Left kidney (tissue), 1 donor: Measurements from ENCODE around the gene ZNF304. TPM values are rescaled to one million over a fixed set of nuclear protein-coding genes. Genes with fewer than 3 reads are reported as not detected.

Source experiments
- polyA plus RNA-seq: library from polyadenylated mRNA; unstranded; fragments of 120-200 nt; gene quantifications from one replicate; pipeline ENCODE4 v1.2.1, GENCODE V29; 2013; ENCODE audit not compliant: insufficient read length

Gene ZNF304
- polyA plus RNA-seq, 1 donor = 20.0 TPM

Other genes starting within 250 kb of the ZNF304 start
- gene USP29, start 231.3 kb upstream of the ZNF304 start, polyA plus RNA-seq = not detected
- not detected for gene ZIM3, start 206.1 kb upstream of the ZNF304 start, polyA plus RNA-seq
- not detected for gene DUXA, start 183.8 kb upstream of the ZNF304 start, polyA plus RNA-seq
- gene ZNF264, start 159.8 kb upstream of the ZNF304 start, polyA plus RNA-seq = 23.9 TPM
- gene AURKC, start 120.2 kb upstream of the ZNF304 start, polyA plus RNA-seq = 5.1 TPM
- 7.6 TPM for gene ZNF805, start 110.6 kb upstream of the ZNF304 start, polyA plus RNA-seq
- gene ZNF460, start 70.8 kb upstream of the ZNF304 start, polyA plus RNA-seq = 3.9 TPM
- gene ZNF543, start 30.8 kb upstream of the ZNF304 start, polyA plus RNA-seq = 10.0 TPM
- gene TRAPPC2B, start 12.3 kb downstream of the ZNF304 start, polyA plus RNA-seq = 14.6 TPM
- 7.3 TPM for gene ZNF547, start 12.3 kb downstream of the ZNF304 start, polyA plus RNA-seq
- gene ZNF548, start 38.6 kb downstream of the ZNF304 start, polyA plus RNA-seq = 34.8 TPM
- gene ZNF17, start 59.9 kb downstream of the ZNF304 start, polyA plus RNA-seq = 17.7 TPM
- gene ZNF749, start 84.1 kb downstream of the ZNF304 start, polyA plus RNA-seq = 15.2 TPM
- gene VN1R1, start 105.9 kb downstream of the ZNF304 start, polyA plus RNA-seq = 7.6 TPM
- 27.2 TPM for gene ZNF772, start 126.3 kb downstream of the ZNF304 start, polyA plus RNA-seq
- gene ZNF419, start 136.5 kb downstream of the ZNF304 start, polyA plus RNA-seq = 26.3 TPM
- 16.6 TPM for gene ZNF773, start 148.7 kb downstream of the ZNF304 start, polyA plus RNA-seq
- gene ZNF549, start 176.1 kb downstream of the ZNF304 start, polyA plus RNA-seq = 20.9 TPM
- gene ZNF550, start 208.6 kb downstream of the ZNF304 start, polyA plus RNA-seq = 22.9 TPM
- gene ZNF416, start 227.6 kb downstream of the ZNF304 start, polyA plus RNA-seq = 9.3 TPM
- gene ZIK1, start 232.9 kb downstream of the ZNF304 start, polyA plus RNA-seq = 24.8 TPM
- 7.2 TPM for gene ZNF530, start 248.6 kb downstream of the ZNF304 start, polyA plus RNA-seq